BLaER1 (cell line): Measurements from ENCODE around the gene FUT8.
"Not testable (repeated sequence)": the region's sequence is repeated elsewhere in the genome, so short reads cannot be mapped to it uniquely, and the experiment has no call there.

ENCODE experiments used
- H3K27ac ChIP-seq: shearing (Covaris generic); formaldehyde crosslinking; 2 replicates; pipeline ENCODE4 v1.8.1; 2022
- H3K27me3 ChIP-seq: shearing (Covaris generic); formaldehyde crosslinking; 2 replicates; pipeline ENCODE4 v1.8.1; 2022
- H3K36me3 ChIP-seq: shearing (Covaris generic); formaldehyde crosslinking; 2 replicates; pipeline ENCODE4 v1.8.1; 2022
- H3K4me1 ChIP-seq: shearing (Covaris generic); formaldehyde crosslinking; 2 replicates; pipeline ENCODE4 v1.8.1; 2022
- H3K4me2 ChIP-seq: shearing (Covaris generic); formaldehyde crosslinking; 2 replicates; pipeline ENCODE4 v1.8.1; 2022
- H3K4me3 ChIP-seq: shearing (Covaris generic); formaldehyde crosslinking; 2 replicates; pipeline ENCODE4 v1.8.1; 2022
- H3K9ac ChIP-seq: shearing (Covaris generic); formaldehyde crosslinking; 2 replicates; pipeline ENCODE4 v1.8.1; 2022
- H3K9me3 ChIP-seq: shearing (Covaris generic); formaldehyde crosslinking; 2 replicates; pipeline ENCODE4 v1.8.1; 2022
- H4K20me1 ChIP-seq: shearing (Covaris generic); formaldehyde crosslinking; 2 replicates; pipeline ENCODE4 v1.8.1; 2022
- Cebpa-rat ChIP-seq: shearing (Covaris generic); IDR thresholded peaks from 2 replicates; pipeline ENCODE4 v1.8.1; 2022

The FUT8 gene

DNA sequence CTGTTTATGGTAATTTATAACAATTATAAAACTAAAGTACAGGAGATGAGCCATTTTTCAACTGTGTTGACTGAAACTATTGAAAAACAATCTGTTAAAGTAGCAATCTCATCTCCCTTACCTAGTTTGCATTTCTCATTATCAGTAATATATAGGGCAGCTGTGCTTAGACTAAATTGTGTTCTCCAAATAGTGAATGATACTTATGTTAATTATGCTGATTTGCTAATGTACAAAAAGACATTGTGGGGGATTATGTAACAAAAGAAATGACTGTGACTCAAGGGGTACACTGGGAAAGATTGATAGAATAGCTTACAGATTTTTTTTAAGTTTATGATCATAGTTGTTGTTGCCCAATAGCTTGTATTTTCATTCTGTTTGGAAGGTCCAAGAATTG is 207.7 kb downstream of the FUT8 start:
- H3K4me3 ChIP-seq: no peak overlapping the region

DNA sequence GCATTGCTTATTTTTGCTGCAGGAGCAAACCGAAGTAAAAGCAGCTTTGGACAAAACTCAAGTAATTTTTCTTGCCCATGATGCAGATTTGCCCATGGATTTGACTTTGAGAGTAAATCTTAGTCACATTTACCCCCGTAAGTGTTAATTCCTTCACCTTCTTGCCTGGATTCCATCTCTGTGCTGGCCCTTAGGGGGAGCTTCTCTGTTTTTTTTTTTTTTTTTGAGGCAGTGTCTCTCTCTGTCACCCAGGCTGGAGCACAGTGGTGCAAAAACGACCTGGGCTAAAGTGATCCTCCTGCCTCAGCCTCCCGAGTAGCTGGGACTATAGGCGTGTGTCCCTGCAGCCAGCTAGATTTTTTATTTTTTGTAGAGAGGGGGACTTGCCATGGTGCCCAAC is 210.2 kb downstream of the FUT8 start:
- H3K4me3 ChIP-seq: no peak overlapping the region
- peaks cover 17% of the 10 kb centered on the region for H3K9me3 ChIP-seq
- no peak for TF ChIP-seq Cebpa-rat
- no peak overlapping the region for H3K9ac ChIP-seq
- H3K36me3 ChIP-seq: peaks cover 11% of the 10 kb centered on the region; the same call in 1 of the 2 replicates
- no peaks in the 10 kb centered on the region for H3K4me1 ChIP-seq
- H4K20me1 ChIP-seq: no peaks in the 10 kb centered on the region
- H3K4me2 ChIP-seq: no peak overlapping the region
- no peaks in the 10 kb centered on the region for H3K27me3 ChIP-seq
- H3K27ac ChIP-seq: no peak overlapping the region

More for the DNA sequence above, 207.7 kb downstream of the FUT8 start:
- Histone ChIP-seq H3K9ac (no peak overlapping the region), H3K27me3 (no peaks in the 10 kb centered on the region), H3K27ac (no peak overlapping the region), H3K36me3 (peaks cover 20% of the 10 kb centered on the region), H4K20me1 (no peaks in the 10 kb centered on the region), H3K4me2 (no peak overlapping the region), H3K9me3 (peaks cover 16% of the 10 kb centered on the region), H3K4me1 (peaks cover 4% of the 10 kb centered on the region)
- no peak for TF ChIP-seq Cebpa-rat

DNA sequence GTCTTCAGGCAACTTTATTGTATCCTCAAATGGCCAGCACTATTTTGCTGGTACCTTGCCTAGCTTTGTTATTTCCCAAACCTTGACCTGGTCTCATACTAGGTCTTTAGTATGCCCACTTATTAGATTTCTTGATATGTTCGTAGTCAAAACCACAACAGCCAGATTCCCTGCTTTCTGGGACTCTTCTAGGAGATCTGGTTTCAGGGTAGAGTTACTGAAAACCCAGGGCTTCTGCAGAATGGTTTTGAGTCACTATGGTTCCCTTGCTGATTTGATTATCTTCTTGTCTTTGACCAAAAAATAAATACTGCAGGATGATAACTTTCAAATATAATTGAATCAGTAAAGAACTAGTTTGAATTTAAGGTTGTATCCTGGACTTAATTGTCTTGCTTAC is 211.2 kb downstream of the FUT8 start:
- Histone ChIP-seq H3K36me3 (peaks cover 17% of the 10 kb centered on the region; the same call in 1 of the 2 replicates), H3K27me3 (no peaks in the 10 kb centered on the region), H3K27ac (no peak overlapping the region), H3K9me3 (peaks cover 27% of the 10 kb centered on the region), H3K4me3 (no peak overlapping the region), H3K4me2 (no peak overlapping the region), H3K4me1 (no peaks in the 10 kb centered on the region), H4K20me1 (no peaks in the 10 kb centered on the region), H3K9ac (no peak overlapping the region)
- TF ChIP-seq Cebpa-rat: no peak

DNA sequence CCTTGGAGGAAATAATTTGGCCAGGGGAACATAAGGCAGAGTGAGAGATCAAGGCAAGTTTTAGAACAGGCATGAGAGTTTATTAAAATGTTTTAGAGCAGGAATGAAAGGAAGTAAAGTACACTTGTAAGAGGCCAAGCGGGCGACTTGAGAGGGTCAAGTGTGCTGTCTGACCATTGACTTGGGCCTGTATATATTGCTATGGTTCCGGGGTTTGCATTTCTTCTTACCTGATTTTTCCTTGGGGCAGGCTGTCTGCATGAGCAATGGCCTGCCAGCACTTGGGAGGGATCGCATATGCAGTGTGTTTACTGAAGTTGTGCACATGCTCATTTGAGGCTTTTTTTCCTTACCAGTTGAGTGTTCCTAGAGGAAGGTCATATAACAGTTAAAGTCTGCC is 214.8 kb downstream of the FUT8 start:
- peaks cover 27% of the 10 kb centered on the region for H3K4me1 ChIP-seq
- H3K36me3 ChIP-seq: peaks cover 26% of the 10 kb centered on the region
- no peak for TF ChIP-seq Cebpa-rat
- no peak overlapping the region for H3K9ac ChIP-seq
- H3K4me2 ChIP-seq: no peak overlapping the region
- H4K20me1 ChIP-seq: no peaks in the 10 kb centered on the region
- H3K9me3 ChIP-seq: peaks cover 25% of the 10 kb centered on the region
- H3K4me3 ChIP-seq: no peak overlapping the region
- H3K27ac ChIP-seq: no peak overlapping the region
- H3K27me3 ChIP-seq: no peaks in the 10 kb centered on the region

DNA sequence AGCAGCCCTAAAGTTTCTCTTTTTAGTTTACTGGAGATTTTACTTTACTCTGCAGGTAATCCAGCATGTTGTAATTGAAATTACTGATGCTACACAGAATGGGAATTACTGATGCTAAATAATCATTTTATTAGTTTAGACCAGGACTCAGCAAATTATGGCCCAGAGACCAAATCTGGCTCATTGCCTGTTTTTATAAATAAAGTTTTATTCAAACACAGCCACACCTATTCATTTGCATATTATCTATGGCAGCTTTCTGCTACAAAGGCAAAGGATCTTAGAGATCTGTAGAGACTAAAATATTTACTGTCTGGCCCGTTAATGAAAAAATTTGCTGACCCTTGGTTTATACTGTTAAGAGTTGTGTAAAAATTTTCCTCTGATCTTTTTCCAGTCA is 216.1 kb downstream of the FUT8 start:
- no peak for TF ChIP-seq Cebpa-rat
- H3K27me3 ChIP-seq: no peaks in the 10 kb centered on the region
- H3K9me3 ChIP-seq: peaks cover 34% of the 10 kb centered on the region
- H3K4me1 ChIP-seq: peaks cover 30% of the 10 kb centered on the region
- H4K20me1 ChIP-seq: no peaks in the 10 kb centered on the region
- H3K36me3 ChIP-seq: peaks cover 31% of the 10 kb centered on the region
- H3K4me3 ChIP-seq: no peak overlapping the region
- H3K4me2 ChIP-seq: no peak overlapping the region
- no peak overlapping the region for H3K27ac ChIP-seq
- no peak overlapping the region for H3K9ac ChIP-seq

DNA sequence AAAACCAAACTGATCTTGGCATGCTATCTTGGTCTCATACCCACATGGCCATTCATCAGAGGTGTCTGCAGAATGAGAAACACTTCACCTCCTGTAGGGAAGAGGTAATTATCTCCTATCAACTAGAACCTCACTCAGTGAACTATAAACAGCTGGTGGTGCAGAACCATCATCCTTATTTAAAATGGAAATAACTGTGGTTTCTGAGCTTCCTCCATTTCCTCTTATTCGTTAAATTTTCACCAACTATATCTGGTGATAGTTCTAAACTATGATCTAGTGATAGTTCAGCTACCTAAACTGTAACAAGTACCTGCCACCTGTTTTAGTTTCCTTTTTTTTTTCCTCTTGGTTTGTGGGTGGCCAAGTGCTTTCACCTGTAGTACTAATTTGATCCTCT is 218.5 kb downstream of the FUT8 start:
- peak overlapping the region; percentile 78 for H3K4me2 ChIP-seq
- H4K20me1 ChIP-seq: no peaks in the 10 kb centered on the region
- no peak overlapping the region for H3K9ac ChIP-seq
- peaks cover 30% of the 10 kb centered on the region for H3K4me1 ChIP-seq
- no peak for TF ChIP-seq Cebpa-rat
- H3K4me3 ChIP-seq: peak overlapping the region; percentile 42; the same call in 1 of the 2 replicates
- no peaks in the 10 kb centered on the region for H3K27me3 ChIP-seq
- H3K9me3 ChIP-seq: peaks cover 54% of the 10 kb centered on the region
- H3K27ac ChIP-seq: peak overlapping the region; percentile 80
- peaks cover 41% of the 10 kb centered on the region for H3K36me3 ChIP-seq

DNA sequence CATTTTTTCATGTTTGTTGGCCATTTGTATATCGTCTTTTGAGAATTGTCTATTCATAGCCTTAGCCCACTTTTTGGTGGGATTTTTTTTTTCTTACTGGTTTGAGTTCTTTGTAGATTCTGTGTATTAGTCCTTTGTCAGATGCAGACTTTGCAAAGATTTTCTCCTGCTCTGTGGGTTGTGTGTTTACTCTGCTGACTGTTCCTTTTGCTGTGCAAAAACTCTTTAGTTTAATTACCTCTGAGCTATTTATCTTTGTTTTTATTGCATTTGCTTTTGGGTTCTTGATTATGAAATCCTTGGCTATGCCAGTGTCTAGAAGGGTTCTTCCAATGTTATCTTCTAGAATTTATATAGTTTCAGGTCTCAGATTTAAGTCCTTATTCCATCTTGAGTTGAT is 220.0 kb downstream of the FUT8 start:
- H3K4me3 ChIP-seq: no peak overlapping the region
- peaks cover 62% of the 10 kb centered on the region for H3K9me3 ChIP-seq
- H3K27me3 ChIP-seq: no peaks in the 10 kb centered on the region
- peaks cover 31% of the 10 kb centered on the region for H3K4me1 ChIP-seq
- no peaks in the 10 kb centered on the region for H4K20me1 ChIP-seq
- H3K9ac ChIP-seq: no peak overlapping the region
- H3K36me3 ChIP-seq: peaks cover 41% of the 10 kb centered on the region
- no peak for TF ChIP-seq Cebpa-rat
- H3K4me2 ChIP-seq: no peak overlapping the region
- H3K27ac ChIP-seq: no peak overlapping the region

DNA sequence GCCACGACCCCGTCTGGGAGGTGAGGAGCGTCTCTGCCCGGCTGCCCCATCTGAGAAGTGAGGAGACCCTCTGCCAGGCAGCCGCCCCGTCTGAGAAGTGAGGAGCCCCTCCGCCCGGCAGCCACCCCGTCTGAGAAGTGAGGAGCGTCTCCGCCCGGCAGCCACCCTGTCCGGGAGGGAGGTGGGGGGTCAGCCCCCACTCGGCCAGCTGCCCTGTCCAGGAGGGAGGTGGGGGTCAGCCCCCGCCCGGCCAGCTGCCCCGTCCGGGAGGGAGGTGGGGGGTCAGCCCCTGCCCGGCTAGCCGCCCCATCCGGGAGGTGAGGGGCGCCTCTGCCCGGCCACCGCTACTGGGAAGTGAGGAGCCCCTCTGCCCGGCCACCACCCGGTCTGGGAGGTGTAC is 221.1 kb downstream of the FUT8 start:
- Histone ChIP-seq H3K9me3 (peaks cover 59% of the 10 kb centered on the region), H3K4me1 (peaks cover 34% of the 10 kb centered on the region)
- not testable (repeated sequence) for H3K27ac ChIP-seq

DNA sequence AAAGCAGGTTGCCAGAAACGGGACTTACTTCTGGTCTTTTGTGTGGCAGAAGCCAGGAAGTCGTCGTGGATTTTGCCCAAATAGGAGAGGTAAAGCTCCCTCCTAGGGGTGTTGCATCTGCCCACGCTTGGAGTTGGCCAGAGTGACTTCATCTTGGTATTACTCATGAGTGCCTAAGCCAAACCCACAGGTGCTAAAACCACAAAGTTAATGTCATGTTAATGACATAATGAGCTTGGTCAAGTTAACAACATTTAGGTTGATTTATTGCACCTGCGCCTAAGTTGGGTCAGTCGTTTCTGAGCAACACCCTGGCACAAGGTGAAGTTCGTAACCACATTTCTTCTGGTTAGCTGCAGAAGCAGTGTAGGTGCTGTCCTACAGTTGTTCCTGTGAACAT is 225.2 kb downstream of the FUT8 start:
- H3K4me1 ChIP-seq: peaks cover 4% of the 10 kb centered on the region; the same call in 1 of the 2 replicates
- peaks cover 50% of the 10 kb centered on the region for H3K9me3 ChIP-seq
- no peak for TF ChIP-seq Cebpa-rat
- peaks cover 23% of the 10 kb centered on the region for H3K36me3 ChIP-seq
- no peaks in the 10 kb centered on the region for H3K27me3 ChIP-seq
- H4K20me1 ChIP-seq: no peaks in the 10 kb centered on the region
- no peak overlapping the region for H3K27ac ChIP-seq
- H3K4me2 ChIP-seq: no peak overlapping the region
- no peak overlapping the region for H3K4me3 ChIP-seq
- H3K9ac ChIP-seq: no peak overlapping the region

More for the DNA sequence above, 221.1 kb downstream of the FUT8 start:
- H3K4me2 ChIP-seq, H3K9ac ChIP-seq, H3K4me3 ChIP-seq, H4K20me1 ChIP-seq, H3K27me3 ChIP-seq: not testable (repeated sequence)
- H3K36me3 ChIP-seq: peaks cover 40% of the 10 kb centered on the region

DNA sequence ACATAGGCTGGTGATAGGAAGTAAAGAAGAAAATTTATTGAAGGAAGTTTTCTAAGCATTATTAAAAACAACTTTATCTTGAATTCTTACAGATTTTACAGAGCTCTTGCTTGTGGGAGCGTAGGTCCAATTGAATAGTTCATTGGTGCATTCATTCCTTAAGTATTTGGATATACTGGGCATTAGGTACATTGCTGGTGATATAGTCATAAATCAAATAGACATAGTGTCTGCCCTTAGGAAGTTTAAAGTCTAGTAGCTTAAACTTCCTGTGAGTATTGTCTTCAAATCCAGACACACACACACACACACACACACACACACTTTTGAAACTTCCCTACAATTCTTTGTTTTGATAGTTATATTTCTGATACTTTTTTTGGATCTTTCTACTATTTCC is 226.7 kb downstream of the FUT8 start:
- H3K4me1 ChIP-seq: peaks cover 4% of the 10 kb centered on the region; the same call in 1 of the 2 replicates
- no peak overlapping the region for H3K27ac ChIP-seq
- no peak for TF ChIP-seq Cebpa-rat
- no peak overlapping the region for H3K9ac ChIP-seq
- no peak overlapping the region for H3K4me3 ChIP-seq
- H4K20me1 ChIP-seq: no peaks in the 10 kb centered on the region
- H3K36me3 ChIP-seq: peaks cover 18% of the 10 kb centered on the region
- H3K27me3 ChIP-seq: no peaks in the 10 kb centered on the region
- no peak overlapping the region for H3K4me2 ChIP-seq
- H3K9me3 ChIP-seq: peaks cover 43% of the 10 kb centered on the region

DNA sequence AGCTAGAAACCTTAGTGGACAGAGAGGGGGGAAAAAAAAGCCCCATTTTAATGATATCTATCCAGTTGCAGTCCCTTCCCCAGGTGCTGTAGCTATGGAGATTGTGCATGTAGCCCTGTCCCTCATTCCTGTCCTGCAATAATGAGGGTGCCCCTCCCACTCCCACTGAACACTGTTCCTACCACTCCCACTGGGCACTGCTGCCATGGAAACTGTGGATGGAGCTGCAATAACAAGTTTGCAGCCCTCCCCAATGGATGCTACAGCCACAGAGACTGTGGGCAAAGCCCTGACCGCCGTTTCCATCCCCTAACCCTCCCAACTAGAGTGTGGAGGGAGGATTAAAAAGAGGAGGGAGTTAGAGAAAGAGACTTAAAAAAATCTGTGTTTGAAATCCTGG is 238.3 kb downstream of the FUT8 start:
- Histone ChIP-seq H3K9ac (no peak overlapping the region), H3K4me2 (no peak overlapping the region), H4K20me1 (no peaks in the 10 kb centered on the region), H3K4me1 (no peaks in the 10 kb centered on the region), H3K27me3 (no peaks in the 10 kb centered on the region), H3K9me3 (peaks cover 16% of the 10 kb centered on the region; the same call in 1 of the 2 replicates), H3K27ac (no peak overlapping the region), H3K36me3 (peaks cover 3% of the 10 kb centered on the region; the same call in 1 of the 2 replicates), H3K4me3 (no peak overlapping the region)
- TF ChIP-seq Cebpa-rat: no peak
